HEK293 (cell line): Measurements from ENCODE around the gene PYGM.

Source experiments
- CTCF ChIA-PET: fragments of 350-600 bp; formaldehyde crosslinking; extraction: SDS; loops from one replicate; lab custom pipeline; 2021; ENCODE audit warnings: antibody characterized with exemption; lab: Yijun Ruan, JAX
- POLR2A ChIA-PET: fragments of 300-600 bp; formaldehyde crosslinking; extraction: SDS; loops from one replicate; lab custom pipeline; 2020; ENCODE audit warnings: antibody characterized with exemption, inconsistent platforms; lab: Yijun Ruan, JAX
- H3K27ac ChIP-seq: fragments of 200-500 bp; sonication (Bioruptor generic); 2 replicates; pipeline ENCODE4 v1.5.1; 2014; ENCODE audit warnings: low read depth, low read length, control low read depth, inconsistent platforms; ENCODE audit errors: extremely low read depth
- H3K36me3 ChIP-seq, 2 experiments: fragments of 200-500 bp in 1 of 2; sonication (Bioruptor generic) in 1 of 2; 1 replicate in 1 of 2; 2 replicates in 1 of 2; pipeline ENCODE4 v1.5.1; 2014 to 2017; ENCODE audit warnings: inconsistent platforms in 2 of 2, low read length in 2 of 2; ENCODE audit not compliant: control insufficient read depth in 2 of 2, insufficient read depth in 1 of 2
- H3K4me1 ChIP-seq: fragments of 200-500 bp; sonication (Bioruptor generic); 2 replicates; pipeline ENCODE4 v1.5.1; 2014; ENCODE audit warnings: mild to moderate bottlenecking, low read length, inconsistent platforms; ENCODE audit not compliant: control insufficient read depth, insufficient read depth
- H3K4me3 ChIP-seq: 2 replicates; pipeline ENCODE4 v1.5.1; 2011; ENCODE audit warnings: low read depth, mild to moderate bottlenecking, control low read depth, low read length, moderate library complexity
- H3K9me3 ChIP-seq: fragments of 200-500 bp; sonication (Bioruptor generic); 2 replicates; pipeline ENCODE4 v1.5.1; 2014; ENCODE audit warnings: low read depth, low read length, inconsistent platforms; ENCODE audit not compliant: control insufficient read depth, insufficient read depth
- FEZF1 ChIP-seq: fragments of 450-650 bp; formaldehyde crosslinking; IDR thresholded peaks from 2 replicates; pipeline ENCODE4 v1.5.1; 2016; ENCODE audit warnings: missing biosample characterization, missing genetic modification characterization
- GLIS2 ChIP-seq: fragments of 450-650 bp; formaldehyde crosslinking; IDR thresholded peaks from 2 replicates; pipeline ENCODE4 v1.5.1; 2016; ENCODE audit warnings: missing biosample characterization, missing genetic modification characterization
- KLF16 ChIP-seq: fragments of 450-650 bp; formaldehyde crosslinking; IDR thresholded peaks from 2 replicates; pipeline ENCODE4 v1.5.1; 2017; ENCODE audit warnings: missing biosample characterization, missing genetic modification characterization
- PRDM1 ChIP-seq: fragments of 450-650 bp; formaldehyde crosslinking; IDR thresholded peaks from 2 replicates; pipeline ENCODE4; 2016; ENCODE audit warnings: missing biosample characterization, missing genetic modification characterization
- SALL2 ChIP-seq: fragments of 450-650 bp; formaldehyde crosslinking; IDR thresholded peaks from 2 replicates; pipeline ENCODE4 v1.5.0; 2017; ENCODE audit warnings: missing biosample characterization, mild to moderate bottlenecking, missing genetic modification characterization, borderline replicate concordance
- TRIM28 ChIP-seq: IDR thresholded peaks from 2 replicates; pipeline ENCODE4 v1.6.1; 2011; ENCODE audit warnings: low read length, control low read depth, borderline replicate concordance
- YY1 ChIP-seq: fragments of 450-650 bp; formaldehyde crosslinking; IDR thresholded peaks from 2 replicates; pipeline ENCODE4 v1.5.1; 2018; ENCODE audit warnings: missing biosample characterization, missing genetic modification characterization
- ZFP3 ChIP-seq: fragments of 450-650 bp; formaldehyde crosslinking; IDR thresholded peaks from 2 replicates; pipeline ENCODE4 v1.5.1; 2016; ENCODE audit warnings: low read depth, missing biosample characterization, missing genetic modification characterization
- ZFP69B ChIP-seq: fragments of 450-650 bp; formaldehyde crosslinking; IDR thresholded peaks from 2 replicates; pipeline ENCODE4 v1.5.1; 2016; ENCODE audit warnings: missing biosample characterization, missing genetic modification characterization
- ZNF112 ChIP-seq: fragments of 450-650 bp; formaldehyde crosslinking; IDR thresholded peaks from 2 replicates; pipeline ENCODE4 v1.5.0; 2017; ENCODE audit warnings: missing biosample characterization, missing genetic modification characterization
- ZNF121 ChIP-seq: fragments of 450-650 bp; formaldehyde crosslinking; IDR thresholded peaks from 2 replicates; pipeline ENCODE4 v1.5.1; 2016; ENCODE audit warnings: missing biosample characterization, missing genetic modification characterization
- ZNF19 ChIP-seq: fragments of 450-650 bp; formaldehyde crosslinking; IDR thresholded peaks from 2 replicates; pipeline ENCODE4; 2016; ENCODE audit warnings: missing biosample characterization, missing genetic modification characterization, low read depth
- ZNF24 ChIP-seq: fragments of 450-650 bp; formaldehyde crosslinking; IDR thresholded peaks from 2 replicates; pipeline ENCODE4 v1.5.1; 2016; ENCODE audit warnings: missing biosample characterization, missing genetic modification characterization
- ZNF394 ChIP-seq: fragments of 450-650 bp; formaldehyde crosslinking; IDR thresholded peaks from 2 replicates; pipeline ENCODE4 v1.5.1; 2016; ENCODE audit warnings: missing biosample characterization, missing genetic modification characterization, mild to moderate bottlenecking, moderate library complexity, borderline replicate concordance
- ZNF423 ChIP-seq: fragments of 450-650 bp; formaldehyde crosslinking; IDR thresholded peaks from 2 replicates; pipeline ENCODE4 v1.5.1; 2016; ENCODE audit warnings: missing biosample characterization, missing genetic modification characterization
- ZNF529 ChIP-seq: fragments of 450-650 bp; formaldehyde crosslinking; IDR thresholded peaks from 2 replicates; pipeline ENCODE4 v1.5.1; 2017; ENCODE audit warnings: missing genetic modification characterization, missing biosample characterization; ENCODE audit not compliant: insufficient replicate concordance
- ZNF544 ChIP-seq: fragments of 450-650 bp; formaldehyde crosslinking; IDR thresholded peaks from 2 replicates; pipeline ENCODE4 v1.5.0; 2017; ENCODE audit warnings: missing biosample characterization, missing genetic modification characterization
- ZNF548 ChIP-seq: fragments of 450-650 bp; formaldehyde crosslinking; IDR thresholded peaks from 2 replicates; pipeline ENCODE4 v1.5.1; 2016; ENCODE audit warnings: missing biosample characterization, missing genetic modification characterization
- ZNF561 ChIP-seq: fragments of 450-650 bp; IDR thresholded peaks from 2 replicates; pipeline ENCODE4 v1.5.1; 2018; ENCODE audit warnings: missing biosample characterization, missing genetic modification characterization, borderline replicate concordance
- ZNF624 ChIP-seq: fragments of 450-650 bp; formaldehyde crosslinking; IDR thresholded peaks from 2 replicates; pipeline ENCODE4 v1.5.1; 2017; ENCODE audit warnings: missing biosample characterization, missing genetic modification characterization
- ZNF677 ChIP-seq: fragments of 450-650 bp; IDR thresholded peaks from 2 replicates; pipeline ENCODE4 v1.5.0; 2018; ENCODE audit warnings: missing biosample characterization, mild to moderate bottlenecking, missing genetic modification characterization, moderate library complexity
- ZNF747 ChIP-seq: fragments of 450-650 bp; formaldehyde crosslinking; IDR thresholded peaks from 2 replicates; pipeline ENCODE4 v1.5.1; 2016; ENCODE audit warnings: missing biosample characterization, missing genetic modification characterization
- ZNF76 ChIP-seq: fragments of 450-650 bp; formaldehyde crosslinking; IDR thresholded peaks from 2 replicates; pipeline ENCODE4; 2016; ENCODE audit warnings: low read depth, missing biosample characterization, missing genetic modification characterization, borderline replicate concordance
- TF ChIP-seq, protein P1 (sequence below): fragments of 450-650 bp; formaldehyde crosslinking; IDR thresholded peaks from 2 replicates; pipeline ENCODE4 v1.5.1; 2016; ENCODE audit warnings: missing biosample characterization, missing genetic modification characterization, borderline replicate concordance
- TF ChIP-seq, protein P2 (sequence below): fragments of 450-650 bp; formaldehyde crosslinking; IDR thresholded peaks from 2 replicates; pipeline ENCODE4 v1.5.1; 2016; ENCODE audit warnings: missing biosample characterization, missing genetic modification characterization
- TF ChIP-seq, protein P3 (sequence below): fragments of 450-650 bp; formaldehyde crosslinking; IDR thresholded peaks from 2 replicates; pipeline ENCODE4 v1.5.1; 2016; ENCODE audit warnings: missing biosample characterization, missing genetic modification characterization, low read depth

Gene PYGM

DNA sequence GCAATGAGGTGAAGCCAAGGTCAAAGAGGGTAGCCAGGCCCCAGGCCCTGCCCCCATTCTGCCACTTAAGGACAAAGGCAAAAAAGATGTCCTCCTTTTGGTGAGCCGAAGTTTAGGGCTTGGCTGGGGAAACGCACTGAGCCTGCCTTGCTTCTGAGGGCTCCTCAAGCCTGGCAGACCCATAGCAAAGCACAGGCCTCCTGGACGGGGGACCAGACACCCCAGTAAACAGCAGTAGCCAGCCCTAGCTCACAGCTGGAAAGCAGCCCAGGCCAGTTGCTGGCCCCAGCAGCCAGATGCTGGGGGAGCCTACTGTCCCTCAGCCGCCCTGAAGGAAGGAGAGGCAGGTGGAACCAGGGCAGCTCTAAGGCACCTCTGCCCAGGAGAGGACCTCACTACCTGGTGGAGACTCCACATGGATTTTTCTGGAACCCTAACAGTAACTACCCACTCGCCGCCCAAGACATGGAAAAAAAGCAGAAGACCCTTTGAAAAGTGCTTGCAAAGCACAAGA, 3.8 kb upstream of the PYGM start:
- TF ChIP-seq SALL2 (tag by site-specific recombination) (no peak), ZNF121 (tag by site-specific recombination) (no peak; the same call in 1 of the 2 replicates), GLIS2 (tag by site-specific recombination) (peak; percentile 44), ZNF529 (tag by site-specific recombination) (no peak), YY1 (tag by site-specific recombination) (0 out of 2 replicates have a peak, but pooled peaks have one; percentile 9), ZFP69B (no peak)
- Histone ChIP-seq H3K4me1 (peaks cover 7% of the 10 kb centered on the region), H3K27ac (peak overlapping the region; percentile 18), H3K9me3 (no peaks in the 10 kb centered on the region), H3K36me3 (peaks cover 0 to 68% of the 10 kb centered on the region in 2 experiments; a peak in 2 of 3 replicates), H3K4me3 (no peak overlapping the region)
- ChIA-PET CTCF (interaction anchor here (0.6 to 4.0 kb wide), 5 partner anchors 10 to 125 kb away, joined by 3 to 22 read pairs (median 4); partner anchors contain the start of gene RASGRP2), POLR2A (interaction anchor here (0.5 to 5.8 kb wide), 6 partner anchors 9 to 80 kb away, joined by 3 to 42 read pairs (median 4); partner anchors contain the start of gene SF1)

DNA sequence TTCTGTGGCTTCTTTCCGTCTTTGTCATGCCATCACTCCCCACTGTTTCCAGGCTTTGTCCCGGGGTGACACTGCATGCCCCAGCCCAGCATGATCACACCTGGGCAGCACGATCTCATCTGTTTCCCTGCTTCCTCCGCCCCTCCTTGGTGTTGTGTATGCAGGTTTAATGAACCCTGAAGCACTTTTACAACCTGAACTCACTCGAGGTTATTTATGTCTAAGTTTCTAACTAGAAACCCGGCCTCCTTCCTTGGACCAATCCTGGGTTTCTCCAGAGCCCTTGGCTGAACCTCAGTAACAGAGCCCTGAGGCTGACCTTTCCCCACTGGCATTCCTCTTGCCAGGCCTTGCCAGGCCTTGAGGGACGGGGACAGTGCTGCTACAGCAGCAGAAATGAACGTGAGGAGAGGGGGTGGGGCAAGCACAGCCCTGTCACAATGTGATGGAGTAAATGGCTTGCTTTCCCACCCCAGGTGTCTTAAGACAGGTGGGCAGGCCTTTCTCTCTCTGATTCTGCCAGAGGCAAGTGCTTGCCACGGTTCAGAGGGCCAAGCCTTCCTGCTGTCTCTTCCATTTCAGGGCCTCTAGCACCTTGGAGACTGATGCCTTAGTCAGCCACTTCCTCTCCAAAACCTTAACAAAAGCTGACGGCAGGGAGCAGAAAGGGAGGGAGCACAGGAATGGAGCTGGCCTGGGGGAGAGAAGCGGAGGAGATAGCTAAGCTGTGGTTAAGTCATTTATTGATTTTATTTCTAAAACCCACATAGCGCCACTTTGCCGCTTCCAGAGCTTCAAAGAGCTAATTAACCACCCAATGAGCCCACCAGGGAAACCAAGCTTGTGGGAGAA, 3.1 kb upstream of the PYGM start:
- H3K9me3 ChIP-seq = no peaks in the 10 kb centered on the region
- no peak overlapping the region for H3K4me3 ChIP-seq
- CTCF ChIA-PET = interaction anchor here (0.5 to 4.0 kb wide), 5 partner anchors 14 to 131 kb away, joined by 3 to 22 read pairs (median 3); partner anchors contain the start of gene RASGRP2
- H3K36me3 ChIP-seq = peaks cover 0 to 61% of the 10 kb centered on the region in 2 experiments; a peak in 2 of 3 replicates
- POLR2A ChIA-PET = interaction anchor here (0.5 to 5.8 kb wide), 8 partner anchors 9 to 79 kb away, joined by 3 to 42 read pairs (median 4); partner anchors contain the start of gene SF1
- H3K4me1 ChIP-seq = peaks cover 7% of the 10 kb centered on the region
- peak overlapping the region; percentile 18 for H3K27ac ChIP-seq
- no peak for TF ChIP-seq ZNF548 (tag by site-specific recombination)
- TF ChIP-seq ZNF76 (tag by site-specific recombination) = no peak
- TF ChIP-seq ZNF19 (tag by site-specific recombination) = no peak
- TF ChIP-seq ZNF24 = 0 out of 2 replicates have a peak, but pooled peaks have one; percentile 67
- TF ChIP-seq ZFP3 = no peak
- TF ChIP-seq, protein P1, sequence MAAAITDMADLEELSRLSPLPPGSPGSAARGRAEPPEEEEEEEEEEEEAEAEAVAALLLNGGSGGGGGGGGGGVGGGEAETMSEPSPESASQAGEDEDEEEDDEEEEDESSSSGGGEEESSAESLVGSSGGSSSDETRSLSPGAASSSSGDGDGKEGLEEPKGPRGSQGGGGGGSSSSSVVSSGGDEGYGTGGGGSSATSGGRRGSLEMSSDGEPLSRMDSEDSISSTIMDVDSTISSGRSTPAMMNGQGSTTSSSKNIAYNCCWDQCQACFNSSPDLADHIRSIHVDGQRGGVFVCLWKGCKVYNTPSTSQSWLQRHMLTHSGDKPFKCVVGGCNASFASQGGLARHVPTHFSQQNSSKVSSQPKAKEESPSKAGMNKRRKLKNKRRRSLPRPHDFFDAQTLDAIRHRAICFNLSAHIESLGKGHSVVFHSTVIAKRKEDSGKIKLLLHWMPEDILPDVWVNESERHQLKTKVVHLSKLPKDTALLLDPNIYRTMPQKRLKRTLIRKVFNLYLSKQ (tag by site-specific recombination) = no peak
- peak; percentile 80 for TF ChIP-seq PRDM1 (tag by site-specific recombination)
- 0 out of 2 replicates have a peak, but pooled peaks have one; percentile 27 for TF ChIP-seq ZNF561
- TF ChIP-seq FEZF1 = peak; percentile 92
- no peak for TF ChIP-seq TRIM28
- TF ChIP-seq, protein P2, sequence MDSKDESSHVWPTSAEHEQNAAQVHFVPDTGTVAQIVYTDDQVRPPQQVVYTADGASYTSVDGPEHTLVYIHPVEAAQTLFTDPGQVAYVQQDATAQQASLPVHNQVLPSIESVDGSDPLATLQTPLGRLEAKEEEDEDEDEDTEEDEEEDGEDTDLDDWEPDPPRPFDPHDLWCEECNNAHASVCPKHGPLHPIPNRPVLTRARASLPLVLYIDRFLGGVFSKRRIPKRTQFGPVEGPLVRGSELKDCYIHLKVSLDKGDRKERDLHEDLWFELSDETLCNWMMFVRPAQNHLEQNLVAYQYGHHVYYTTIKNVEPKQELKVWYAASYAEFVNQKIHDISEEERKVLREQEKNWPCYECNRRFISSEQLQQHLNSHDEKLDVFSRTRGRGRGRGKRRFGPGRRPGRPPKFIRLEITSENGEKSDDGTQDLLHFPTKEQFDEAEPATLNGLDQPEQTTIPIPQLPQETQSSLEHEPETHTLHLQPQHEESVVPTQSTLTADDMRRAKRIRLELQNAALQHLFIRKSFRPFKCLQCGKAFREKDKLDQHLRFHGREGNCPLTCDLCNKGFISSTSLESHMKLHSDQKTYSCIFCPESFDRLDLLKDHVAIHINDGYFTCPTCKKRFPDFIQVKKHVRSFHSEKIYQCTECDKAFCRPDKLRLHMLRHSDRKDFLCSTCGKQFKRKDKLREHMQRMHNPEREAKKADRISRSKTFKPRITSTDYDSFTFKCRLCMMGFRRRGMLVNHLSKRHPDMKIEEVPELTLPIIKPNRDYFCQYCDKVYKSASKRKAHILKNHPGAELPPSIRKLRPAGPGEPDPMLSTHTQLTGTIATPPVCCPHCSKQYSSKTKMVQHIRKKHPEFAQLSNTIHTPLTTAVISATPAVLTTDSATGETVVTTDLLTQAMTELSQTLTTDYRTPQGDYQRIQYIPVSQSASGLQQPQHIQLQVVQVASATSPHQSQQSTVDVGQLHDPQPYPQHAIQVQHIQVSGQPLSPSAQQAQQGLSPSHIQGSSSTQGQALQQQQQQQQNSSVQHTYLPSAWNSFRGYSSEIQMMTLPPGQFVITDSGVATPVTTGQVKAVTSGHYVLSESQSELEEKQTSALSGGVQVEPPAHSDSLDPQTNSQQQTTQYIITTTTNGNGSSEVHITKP (tag by site-specific recombination) = peak; percentile 43; the same call in 1 of the 2 replicates
- no peak for TF ChIP-seq ZNF677
- TF ChIP-seq ZNF747 (tag by site-specific recombination) = no peak
- no peak for TF ChIP-seq ZNF624
- TF ChIP-seq, protein P3, sequence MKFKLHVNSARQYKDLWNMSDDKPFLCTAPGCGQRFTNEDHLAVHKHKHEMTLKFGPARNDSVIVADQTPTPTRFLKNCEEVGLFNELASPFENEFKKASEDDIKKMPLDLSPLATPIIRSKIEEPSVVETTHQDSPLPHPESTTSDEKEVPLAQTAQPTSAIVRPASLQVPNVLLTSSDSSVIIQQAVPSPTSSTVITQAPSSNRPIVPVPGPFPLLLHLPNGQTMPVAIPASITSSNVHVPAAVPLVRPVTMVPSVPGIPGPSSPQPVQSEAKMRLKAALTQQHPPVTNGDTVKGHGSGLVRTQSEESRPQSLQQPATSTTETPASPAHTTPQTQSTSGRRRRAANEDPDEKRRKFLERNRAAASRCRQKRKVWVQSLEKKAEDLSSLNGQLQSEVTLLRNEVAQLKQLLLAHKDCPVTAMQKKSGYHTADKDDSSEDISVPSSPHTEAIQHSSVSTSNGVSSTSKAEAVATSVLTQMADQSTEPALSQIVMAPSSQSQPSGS (tag by site-specific recombination) = no peak
- TF ChIP-seq KLF16 (tag by site-specific recombination) = no peak
- TF ChIP-seq ZNF394 (tag by site-specific recombination) = peak; percentile 89
- TF ChIP-seq ZNF544 (tag by site-specific recombination) = no peak
- peak; percentile 42; the same call in 1 of the 2 replicates for TF ChIP-seq ZNF423
- TF ChIP-seq ZNF112 (tag by site-specific recombination) = no peak
